ENCODE data around the gene CPSF4L.

The CPSF4L gene

GRCh38 chr17:73237714-73238113 lies 24.0 kb downstream of the CPSF4L start:
- DNase-seq (ENCODE audit: low read depth) = no peak
- H3K4me3 ChIP-seq (ENCODE audit: low read depth, low read length) = peak overlapping the region; percentile 11
- TF ChIP-seq POLR2A (IDR thresholded peaks at IDR 0.05; ENCODE audit: extremely low read depth, insufficient read length) = no peak
- TF ChIP-seq MAX (IDR thresholded peaks at IDR 0.05; ENCODE audit: low read depth, low read length) = no peak
- no peak for TF ChIP-seq MYC (IDR thresholded peaks at IDR 0.05; ENCODE audit: low read depth, low read length)
- TF ChIP-seq CTCF (IDR thresholded peaks at IDR 0.05; ENCODE audit: low read depth, low read length) = no peak

- TF ChIP-seq CTCF (IDR thresholded peaks at IDR 0.05; ENCODE audit: low read depth, low read length) = no peak
- no peak overlapping the region for H3K4me3 ChIP-seq (ENCODE audit: low read depth, low read length)
- DNase-seq (ENCODE audit: low read depth) = no peak
These were observed 26.9 kb downstream of the CPSF4L start for GRCh38 chr17:73234736-73235135.

GRCh38 chr17:73232587-73233373 lies 28.9 kb downstream of the CPSF4L start:
- TF ChIP-seq CTCF (IDR thresholded peaks at IDR 0.05; ENCODE audit: low read depth, low read length) = no peak
- TF ChIP-seq POLR2A (IDR thresholded peaks at IDR 0.05; ENCODE audit: extremely low read depth, insufficient read length) = no peak
- TF ChIP-seq MYC (IDR thresholded peaks at IDR 0.05; ENCODE audit: low read depth, low read length) = no peak
- TF ChIP-seq MAX (IDR thresholded peaks at IDR 0.05; ENCODE audit: low read depth, low read length) = no peak
- DNase-seq (ENCODE audit: low read depth) = peak; percentile 55
- peak overlapping the region; percentile 93 for H3K4me3 ChIP-seq (ENCODE audit: low read depth, low read length)

GRCh38 chr17:73231841-73232586 lies 29.7 kb downstream of the CPSF4L start:
- TF ChIP-seq POLR2A (IDR thresholded peaks at IDR 0.05; ENCODE audit: extremely low read depth, insufficient read length) = peak; percentile 62
- TF ChIP-seq CTCF (IDR thresholded peaks at IDR 0.05; ENCODE audit: low read depth, low read length) = no peak
- peak; percentile 48; the same call in 1 of the 2 replicates for TF ChIP-seq MAX (IDR thresholded peaks at IDR 0.05; ENCODE audit: low read depth, low read length)
- H3K4me3 ChIP-seq (ENCODE audit: low read depth, low read length) = peak overlapping the region; percentile 93
- peak; percentile 95 for DNase-seq (ENCODE audit: low read depth)

GRCh38 chr17:73231395-73231794 lies 30.3 kb downstream of the CPSF4L start:
- no peak for TF ChIP-seq CTCF (IDR thresholded peaks at IDR 0.05; ENCODE audit: low read depth, low read length)
- TF ChIP-seq MAX (IDR thresholded peaks at IDR 0.05; ENCODE audit: low read depth, low read length) = no peak
- TF ChIP-seq MYC (IDR thresholded peaks at IDR 0.05; ENCODE audit: low read depth, low read length) = no peak
- no peak for TF ChIP-seq POLR2A (IDR thresholded peaks at IDR 0.05; ENCODE audit: extremely low read depth, insufficient read length)
- H3K4me3 ChIP-seq (ENCODE audit: low read depth, low read length) = peak overlapping the region; percentile 93
- peak; percentile 42 for DNase-seq (ENCODE audit: low read depth)

All from NB4 (cell line).